Esophagus muscularis mucosa (tissue), 3 donors: Measurements from ENCODE around the gene ZNF646.

Source experiments
- CTCF ChIP-seq, 3 experiments: fragments of 200-600 bp in 2 of 3; fragments of 450-650 bp in 1 of 3; sonication (generic) in 2 of 3; IDR thresholded peaks; one replicate each; pipeline ENCODE4 v1.5.1; 2017 to 2019; ENCODE audit warnings: antibody characterized with exemption in 3 of 3, mild to moderate bottlenecking in 2 of 3, moderate library complexity in 1 of 3
- POLR2A ChIP-seq: fragments of 450-650 bp; IDR thresholded peaks from one replicate; pipeline ENCODE4 v1.6.1; 2017; ENCODE audit warnings: antibody characterized with exemption, moderate library complexity, mild to moderate bottlenecking, low read depth

- TF ChIP-seq CTCF (IDR thresholded peaks at IDR 0.05) (no peak), POLR2A (no peak)
Observed at GRCh38 chr16:31110106-31111034, 36.1 kb downstream of the ZNF646 start.
